Activated T-helper 1 cell treated with anti-CD3 and anti-CD28 coated beads, Interleukin-12 subunit alpha, Interleukin-12 subunit beta, Interleukin-2, Interleukin-4 antibody, amounts not matched to agents 30 ng/mL and 10 ng/mL and 1 ng/mL, durations not matched to agents 14 hours and 24 hours and 36 hours (primary cell): ENCODE data around the gene UBE2O. TPM values are rescaled to one million over a fixed set of nuclear protein-coding genes. Genes with fewer than 3 reads are reported as not detected.

ENCODE experiments used
- DNase-seq: peaks from one replicate; pipeline ENCODE4 v3.0.0; 2021; ENCODE audit warnings: low spot score
- H3K27ac Mint-ChIP-seq: one replicate; pipeline ENCODE4 v1.8.0; 2021; ENCODE audit warnings: mild to moderate bottlenecking, mixed read lengths
- H3K27me3 Mint-ChIP-seq: one replicate; pipeline ENCODE4 v1.8.0; 2022; ENCODE audit warnings: mild to moderate bottlenecking, moderate library complexity, mixed read lengths; ENCODE audit not compliant: insufficient read depth
- H3K36me3 Mint-ChIP-seq: one replicate; pipeline ENCODE4 v1.8.0; 2021; ENCODE audit warnings: low read depth, mixed read lengths
- H3K4me1 Mint-ChIP-seq: one replicate; pipeline ENCODE4 v1.8.0; 2021; ENCODE audit warnings: low read depth, mixed read lengths
- H3K4me3 Mint-ChIP-seq: one replicate; pipeline ENCODE4 v1.8.0; 2021; ENCODE audit warnings: mild to moderate bottlenecking, moderate library complexity, mixed read lengths
- H3K9me3 Mint-ChIP-seq: one replicate; pipeline ENCODE4 v1.8.0; 2021; ENCODE audit warnings: mixed read lengths
- intact Hi-C: fragments of 100-400 bp; cut with micrococcal nuclease; formaldehyde crosslinking; loops from one replicate; pipeline ENCODE4 v1.15.1; 2024
- total RNA-seq: library from RNA; stranded (reverse); gene quantifications from 2 replicates; pipeline ENCODE4 v1.2.3, GENCODE V29; 2022

UBE2O gene
- total RNA-seq, 1 donor from 2014 or later: 45.1 TPM

- intact Hi-C loops: no loop called here
- H3K36me3 Mint-ChIP-seq: peaks cover 6% of the 10 kb centered on the region
- no peak overlapping the region for H3K27ac Mint-ChIP-seq
- no peak for DNase-seq
- H3K9me3 Mint-ChIP-seq: no peaks in the 10 kb centered on the region
- H3K4me1 Mint-ChIP-seq: peaks cover 12% of the 10 kb centered on the region
- H3K4me3 Mint-ChIP-seq: no peak overlapping the region
- no peaks in the 10 kb centered on the region for H3K27me3 Mint-ChIP-seq
Observed at GRCh38 chr17:76420356-76421043, 32.5 kb downstream of the UBE2O start.

DNA sequence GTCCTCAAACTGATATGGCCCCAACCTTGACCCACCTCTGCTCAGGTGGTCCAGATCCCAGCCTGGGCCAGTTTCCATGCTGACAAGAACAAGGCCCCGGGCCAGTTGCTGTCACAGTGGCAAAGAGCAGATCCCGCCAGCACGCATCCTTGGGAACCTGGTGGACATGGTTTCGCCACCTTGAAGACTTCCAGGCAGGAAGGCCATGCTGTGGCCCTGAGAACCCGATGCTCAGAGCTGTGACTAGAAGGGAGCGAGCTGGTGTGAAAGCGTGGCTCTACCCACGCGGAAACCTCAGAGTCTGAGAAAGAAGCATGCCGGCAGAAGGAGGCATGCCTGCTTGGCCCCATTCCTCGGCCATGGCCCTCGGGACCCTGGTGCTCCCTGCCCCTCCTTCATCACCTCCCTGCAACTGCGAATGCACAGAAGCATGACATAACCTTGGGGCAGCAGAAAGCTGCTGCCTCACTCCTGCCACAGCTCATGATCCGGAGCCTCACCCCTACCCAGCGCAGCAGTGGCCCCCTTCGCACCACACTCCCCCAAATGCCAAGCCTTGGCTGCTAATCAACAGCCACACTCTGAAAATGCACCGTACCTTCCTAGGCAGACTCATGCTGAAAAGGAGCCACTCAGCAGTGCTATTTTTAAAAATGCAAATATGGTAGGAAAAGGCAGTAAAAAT lies 33.2 kb downstream of the UBE2O start:
- Mint-ChIP-seq H3K4me3 (no peak overlapping the region), H3K4me1 (peaks cover 12% of the 10 kb centered on the region), H3K27me3 (no peaks in the 10 kb centered on the region), H3K27ac (no peak overlapping the region), H3K9me3 (no peaks in the 10 kb centered on the region), H3K36me3 (peaks cover 6% of the 10 kb centered on the region)
- no peak for DNase-seq
- intact Hi-C loops: no loop called here

DNA sequence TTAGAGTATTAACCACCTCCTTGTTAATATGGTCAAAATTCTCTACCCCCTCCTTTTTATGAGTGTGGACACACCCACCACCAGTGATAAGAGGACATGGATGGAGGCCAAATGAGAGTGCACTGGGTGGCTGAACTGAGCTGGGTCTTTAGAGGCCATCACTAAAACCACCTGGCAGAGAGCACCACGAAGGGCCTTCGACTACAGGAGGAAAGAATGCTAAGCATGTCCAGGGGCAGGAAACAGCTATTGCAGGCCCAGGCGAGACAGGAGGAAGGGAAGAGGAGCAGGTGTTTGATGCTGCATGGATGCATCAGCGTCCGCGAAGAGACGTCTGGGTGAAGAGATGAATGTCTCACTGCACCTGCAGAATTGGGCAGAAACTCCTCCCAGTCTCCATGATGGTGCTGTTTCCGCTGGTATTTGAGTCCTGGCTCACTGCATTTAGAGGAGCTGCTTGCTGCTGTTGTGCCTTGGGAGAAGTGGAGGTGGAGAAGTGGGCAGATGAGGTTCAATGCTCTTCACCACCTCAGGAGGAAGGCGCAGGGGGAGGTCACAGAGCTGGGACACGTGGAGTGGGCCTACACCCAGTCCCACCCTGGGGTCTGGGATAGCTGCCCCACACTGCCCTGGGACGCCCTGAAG lies 35.3 kb downstream of the UBE2O start:
- peak overlapping the region; percentile 35 for H3K27ac Mint-ChIP-seq
- no peaks in the 10 kb centered on the region for H3K27me3 Mint-ChIP-seq
- no peaks in the 10 kb centered on the region for H3K9me3 Mint-ChIP-seq
- peaks cover 3% of the 10 kb centered on the region for H3K36me3 Mint-ChIP-seq
- intact Hi-C loops: no loop called here
- peaks cover 12% of the 10 kb centered on the region for H3K4me1 Mint-ChIP-seq
- H3K4me3 Mint-ChIP-seq: no peak overlapping the region
- no peak for DNase-seq

GRCh38 chr17:76416899-76417298 lies 36.1 kb downstream of the UBE2O start:
- peaks cover 12% of the 10 kb centered on the region for H3K4me1 Mint-ChIP-seq

DNA sequence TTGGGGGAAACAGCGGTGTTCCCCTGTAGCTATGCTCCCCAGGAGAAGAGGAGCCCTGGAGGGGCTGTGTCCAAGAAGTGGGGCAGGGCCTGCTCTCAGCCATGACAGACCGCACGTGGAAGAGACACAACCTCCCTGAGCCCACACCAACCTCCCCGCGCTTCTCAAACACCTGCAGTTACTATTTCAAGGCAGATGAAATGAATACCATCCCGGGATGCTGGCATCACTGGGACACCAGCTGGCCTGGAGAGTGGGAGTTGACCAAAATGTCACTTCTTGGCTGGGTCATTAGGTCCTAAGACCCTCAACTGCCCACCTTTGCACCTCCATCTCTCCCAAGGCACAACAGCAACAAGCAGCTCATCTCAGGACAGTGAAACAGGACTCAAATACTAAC lies 36.5 kb downstream of the UBE2O start:
- intact Hi-C loops: no loop called here
- Mint-ChIP-seq H3K36me3 (peaks cover 3% of the 10 kb centered on the region), H3K27me3 (no peaks in the 10 kb centered on the region), H3K27ac (no peak overlapping the region), H3K9me3 (no peaks in the 10 kb centered on the region), H3K4me1 (peaks cover 12% of the 10 kb centered on the region), H3K4me3 (no peak overlapping the region)
- DNase-seq: no peak

More at GRCh38 chr17:76416899-76417298, 36.1 kb downstream of the UBE2O start:
- Mint-ChIP-seq H3K36me3 (peaks cover 3% of the 10 kb centered on the region), H3K9me3 (no peaks in the 10 kb centered on the region), H3K4me3 (no peak overlapping the region), H3K27ac (no peak overlapping the region), H3K27me3 (no peaks in the 10 kb centered on the region)
- no peak for DNase-seq
- intact Hi-C loops: no loop called here

GRCh38 chr17:76415786-76416185 lies 37.2 kb downstream of the UBE2O start:
- intact Hi-C loops: no loop called here
- peaks cover 12% of the 10 kb centered on the region for H3K4me1 Mint-ChIP-seq
- no peak for DNase-seq
- no peaks in the 10 kb centered on the region for H3K9me3 Mint-ChIP-seq
- H3K27me3 Mint-ChIP-seq: no peaks in the 10 kb centered on the region
- no peak overlapping the region for H3K4me3 Mint-ChIP-seq
- no peak overlapping the region for H3K27ac Mint-ChIP-seq
- H3K36me3 Mint-ChIP-seq: peaks cover 3% of the 10 kb centered on the region

DNA sequence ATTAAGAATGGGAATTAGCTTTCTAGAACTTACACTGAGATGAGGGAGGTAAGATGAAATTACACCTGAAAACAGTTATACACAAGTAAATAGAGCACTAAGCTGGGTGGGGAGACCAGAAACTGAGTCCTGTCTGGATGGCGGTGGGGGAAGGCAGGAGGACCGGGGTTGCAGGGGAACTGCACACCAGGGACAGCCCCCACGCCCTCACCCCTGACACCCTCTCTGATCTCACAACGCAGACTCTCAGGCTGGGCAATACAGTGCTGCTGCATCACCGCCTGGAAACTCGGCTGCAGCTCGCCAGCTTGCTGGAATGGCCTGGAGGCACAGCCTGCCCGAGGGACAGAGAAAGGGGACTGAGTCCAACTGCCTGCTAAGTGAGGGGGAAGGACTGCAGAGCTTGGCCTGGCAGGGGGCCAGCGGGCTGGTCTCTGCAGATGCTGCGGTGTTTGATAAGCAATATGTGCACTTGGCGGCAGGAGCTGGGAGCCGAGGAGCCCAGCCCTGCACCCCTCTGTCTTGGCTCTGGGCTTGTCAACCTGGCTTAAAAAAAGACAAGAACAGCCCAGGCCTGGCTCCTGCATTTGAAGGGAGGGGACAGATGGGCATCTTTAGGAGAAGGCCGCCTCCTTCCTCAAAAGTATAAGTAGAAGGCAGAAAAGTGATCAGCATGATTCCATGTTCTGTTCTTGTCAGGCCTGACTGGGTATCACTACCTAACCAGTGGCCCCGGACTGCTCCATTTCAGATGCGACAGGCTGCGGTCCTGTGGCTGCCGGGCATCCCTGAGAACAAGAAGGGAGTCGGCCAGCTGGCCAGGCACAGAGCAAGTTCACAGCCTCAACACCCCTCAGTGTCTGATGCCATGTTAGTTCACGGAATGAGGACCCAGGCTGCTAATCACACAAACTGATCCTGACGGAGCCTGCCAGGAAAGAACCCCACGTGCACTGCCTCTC lies 38.3 kb downstream of the UBE2O start:
- intact Hi-C loops: no loop called here
- Mint-ChIP-seq H3K27me3 (no peaks in the 10 kb centered on the region), H3K27ac (no peak overlapping the region)

DNA sequence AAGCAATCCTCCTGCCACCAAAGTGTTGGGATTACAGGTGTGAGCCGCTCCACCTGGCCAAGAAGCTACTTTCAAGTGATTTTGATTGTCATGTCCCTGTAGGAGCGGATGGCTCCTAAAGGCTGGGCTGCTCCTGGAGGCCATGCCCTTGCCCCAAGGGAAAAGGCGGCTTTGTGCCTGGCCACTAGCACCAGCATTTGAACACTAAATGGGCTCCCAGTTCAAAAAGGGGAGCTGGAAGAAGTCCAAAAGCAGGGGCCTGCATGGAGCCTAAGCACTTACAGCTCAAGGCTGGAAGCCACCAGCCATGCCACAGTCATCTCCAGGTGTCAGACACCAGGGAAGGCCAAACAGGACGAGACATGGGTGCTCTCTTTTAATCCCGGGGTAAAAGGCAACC lies 41.7 kb downstream of the UBE2O start:
- DNase-seq: no peak
- Mint-ChIP-seq H3K36me3 (peaks cover 2% of the 10 kb centered on the region), H3K27ac (no peak overlapping the region), H3K4me3 (no peak overlapping the region), H3K9me3 (no peaks in the 10 kb centered on the region), H3K27me3 (no peaks in the 10 kb centered on the region), H3K4me1 (peaks cover 6% of the 10 kb centered on the region)
- intact Hi-C loops: no loop called here

More for the DNA sequence above, 38.3 kb downstream of the UBE2O start:
- Mint-ChIP-seq H3K4me3 (no peak overlapping the region), H3K4me1 (peaks cover 6% of the 10 kb centered on the region), H3K36me3 (peaks cover 4% of the 10 kb centered on the region), H3K9me3 (no peaks in the 10 kb centered on the region)
- no peak for DNase-seq

- Mint-ChIP-seq H3K27me3 (no peaks in the 10 kb centered on the region), H3K4me1 (peaks cover 6% of the 10 kb centered on the region), H3K36me3 (peaks cover 2% of the 10 kb centered on the region), H3K27ac (no peak overlapping the region), H3K9me3 (no peaks in the 10 kb centered on the region), H3K4me3 (no peak overlapping the region)
- intact Hi-C loops: no loop called here
- no peak for DNase-seq
Observed at GRCh38 chr17:76410328-76410965, 42.5 kb downstream of the UBE2O start.

DNA sequence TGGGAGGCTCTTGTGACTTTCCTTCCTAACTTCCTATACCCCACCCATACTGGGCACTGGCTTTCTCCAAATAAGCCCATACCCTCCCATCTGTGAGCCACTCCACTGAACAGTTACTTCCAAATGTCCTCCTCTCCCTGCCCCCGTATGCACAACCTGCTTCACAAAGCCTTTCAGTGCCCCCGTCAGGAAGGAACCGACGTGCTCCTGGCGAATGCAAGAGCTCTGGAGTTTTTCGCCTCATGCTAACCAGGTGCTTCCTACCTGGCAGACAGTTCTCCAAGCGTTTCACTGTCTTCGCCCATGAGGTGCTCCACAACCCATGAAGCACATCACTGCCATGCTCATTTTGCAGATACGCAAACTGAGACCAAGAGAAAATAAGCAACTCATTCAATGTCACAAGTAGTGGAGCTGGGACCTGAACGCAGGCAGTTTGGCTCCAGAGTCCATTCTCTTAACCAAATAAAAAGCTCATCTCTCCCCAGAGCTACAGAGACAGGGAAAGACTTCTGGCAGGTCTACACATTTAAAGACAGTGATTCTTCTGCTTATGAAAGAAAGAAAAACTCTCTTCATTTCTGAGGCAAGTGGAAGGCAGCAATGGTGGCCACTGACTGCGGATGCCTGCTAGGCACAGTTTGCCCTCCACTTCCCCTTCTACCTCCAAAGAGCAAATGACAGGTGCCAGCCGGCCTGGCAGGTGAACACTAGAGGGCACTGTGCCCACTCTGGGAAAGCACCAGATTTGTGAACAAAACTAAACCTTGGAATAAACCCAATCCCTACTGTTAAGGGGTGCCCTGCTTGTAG lies 44.7 kb downstream of the UBE2O start:
- Mint-ChIP-seq H3K36me3 (peaks cover 10% of the 10 kb centered on the region), H3K4me1 (peaks cover 6% of the 10 kb centered on the region), H3K27me3 (no peaks in the 10 kb centered on the region), H3K27ac (no peak overlapping the region), H3K4me3 (no peak overlapping the region), H3K9me3 (no peaks in the 10 kb centered on the region)
- intact Hi-C loops: loop anchor here (1.0 to 2.0 kb wide), 2 partner anchors 45 to 98 kb away; partner anchors contain the start of gene UBE2O
- DNase-seq: peak; percentile 42

DNA sequence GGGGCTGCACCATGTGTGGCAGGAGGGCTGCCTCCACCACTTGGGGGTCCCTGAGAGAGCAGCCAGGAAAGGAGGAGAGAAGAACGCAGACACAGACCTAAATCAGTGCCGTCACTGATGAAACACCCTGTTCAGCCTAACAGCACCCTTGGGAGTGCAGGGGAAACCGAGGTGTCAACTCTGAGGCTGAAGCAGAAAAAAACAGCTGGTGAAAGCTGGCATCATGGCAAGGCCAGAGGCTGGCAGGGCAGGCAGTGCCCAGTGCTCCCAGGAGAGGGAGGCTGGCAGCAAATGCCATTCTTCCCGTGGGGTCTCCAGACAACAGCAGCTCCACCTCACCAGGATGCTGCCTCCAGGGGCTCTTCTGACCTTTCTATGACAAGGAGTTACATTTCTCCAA lies 45.4 kb downstream of the UBE2O start:
- H3K9me3 Mint-ChIP-seq: no peaks in the 10 kb centered on the region
- intact Hi-C loops: no loop called here
- H3K27me3 Mint-ChIP-seq: no peaks in the 10 kb centered on the region
- H3K4me1 Mint-ChIP-seq: peaks cover 6% of the 10 kb centered on the region
- peaks cover 13% of the 10 kb centered on the region for H3K36me3 Mint-ChIP-seq
- H3K4me3 Mint-ChIP-seq: no peak overlapping the region
- no peak overlapping the region for H3K27ac Mint-ChIP-seq
- no peak for DNase-seq
